Activated T-helper 1 cell treated with anti-CD3 and anti-CD28 coated beads, Interleukin-2, amount 50 U/mL, for 16 hours (primary cell): ENCODE measurements around the gene CDKN2A.

Source experiments
- DNase-seq, 2 donors: peaks; one replicate each; pipeline ENCODE4 v3.0.0-alpha.2; 2020; ENCODE audit warnings: low read depth in 1 of 2, low spot score in 1 of 2

The CDKN2A gene

GRCh38 chr9:22008384-22008716 is 14.2 kb upstream of the CDKN2A start:
- DNase-seq, result no peak

- DNase-seq, result no peak
Observed at GRCh38 chr9:22005702-22006606, 11.8 kb upstream of the CDKN2A start.

- DNase-seq, result no peak
Observed at GRCh38 chr9:22005021-22005701, 11.0 kb upstream of the CDKN2A start.

- no peak for DNase-seq
Observed at GRCh38 chr9:22002038-22002437, 7.8 kb upstream of the CDKN2A start.

GRCh38 chr9:21998026-21998425 is 3.8 kb upstream of the CDKN2A start:
- DNase-seq, result no peak

GRCh38 chr9:21997480-21997879 is 3.3 kb upstream of the CDKN2A start:
- DNase-seq, result no peak

GRCh38 chr9:21996858-21997257 is 2.7 kb upstream of the CDKN2A start:
- no peak for DNase-seq

GRCh38 chr9:21996438-21996837 is 2.2 kb upstream of the CDKN2A start:
- DNase-seq, result no peak

DNA sequence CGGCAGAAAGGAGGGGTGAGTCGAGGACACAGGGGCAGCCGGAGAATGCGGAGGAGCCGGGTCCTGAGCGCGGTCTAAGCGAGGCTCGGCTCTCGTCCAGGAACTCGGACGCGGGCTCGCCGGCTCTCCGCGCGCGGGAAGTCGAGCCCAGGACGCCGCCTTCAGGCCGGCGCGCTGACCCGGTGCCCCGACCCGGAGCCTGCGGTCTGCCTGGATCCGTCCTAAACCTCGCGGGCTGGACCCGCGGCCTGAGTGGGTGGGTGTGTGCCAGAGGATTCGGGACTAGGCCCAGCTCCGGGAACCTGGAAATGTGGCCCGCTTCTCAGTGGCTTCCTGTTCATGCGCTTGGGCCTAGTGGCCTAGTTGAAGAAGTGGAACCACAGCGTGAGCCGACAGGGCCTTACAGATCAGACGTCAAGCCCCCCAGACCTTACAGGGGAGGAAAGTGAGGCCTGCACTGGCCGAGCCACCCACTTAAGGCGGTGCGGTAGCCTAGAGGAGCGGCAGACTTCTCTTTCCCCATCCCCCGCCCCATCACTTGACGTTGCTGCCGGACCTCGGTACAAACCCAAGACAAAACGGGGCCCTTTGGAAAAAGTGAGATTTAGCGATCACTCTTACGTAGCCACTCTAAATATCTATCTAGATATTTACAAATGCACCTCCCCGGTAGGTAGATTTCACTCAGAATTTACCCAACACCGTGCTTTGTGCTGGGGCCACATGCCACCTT is 1.6 kb upstream of the CDKN2A start:
- DNase-seq, result no peak

DNA sequence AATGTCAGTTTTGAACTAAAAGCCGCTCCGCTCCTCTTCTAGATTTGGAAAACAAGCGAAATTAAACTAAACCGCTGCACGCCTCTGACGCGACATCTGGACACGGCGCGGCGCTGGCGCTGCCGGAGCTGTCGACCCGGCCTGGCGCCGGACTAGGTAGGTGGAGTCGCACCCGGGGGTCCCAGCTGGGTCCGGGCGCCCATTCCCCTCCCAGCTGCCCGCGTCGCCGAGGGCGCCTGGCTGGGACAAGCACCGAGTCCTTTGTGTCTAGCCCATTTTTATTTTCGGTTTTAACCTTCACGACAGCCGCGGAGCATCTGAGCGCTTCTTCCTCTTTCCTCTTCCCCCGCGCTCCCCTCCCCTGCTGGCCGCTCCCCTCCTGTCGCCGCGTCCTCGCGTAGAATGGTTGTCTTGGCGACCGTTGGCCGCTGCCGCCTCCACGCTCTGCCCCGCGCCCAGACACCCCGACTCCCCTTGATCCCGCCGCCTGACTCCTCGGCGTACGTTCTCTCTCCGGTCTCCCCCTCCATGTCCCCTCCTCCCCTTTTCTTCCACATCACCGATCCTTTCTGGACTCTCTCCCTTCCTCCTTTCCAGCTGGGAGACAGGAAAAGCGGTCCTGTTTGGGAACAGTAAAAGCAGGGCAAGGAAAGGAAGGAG is 944 bp upstream of the CDKN2A start:
- DNase-seq, result peak in 1 of 2 donors; percentile 56

- DNase-seq, result no peak
Observed at GRCh38 chr9:21994556-21995005, 389 bp upstream of the CDKN2A start, which contains the start of gene CDKN2B-AS1. Gene CDKN2B-AS1, plus strand, starts transcription at chr9:21994791.

DNA sequence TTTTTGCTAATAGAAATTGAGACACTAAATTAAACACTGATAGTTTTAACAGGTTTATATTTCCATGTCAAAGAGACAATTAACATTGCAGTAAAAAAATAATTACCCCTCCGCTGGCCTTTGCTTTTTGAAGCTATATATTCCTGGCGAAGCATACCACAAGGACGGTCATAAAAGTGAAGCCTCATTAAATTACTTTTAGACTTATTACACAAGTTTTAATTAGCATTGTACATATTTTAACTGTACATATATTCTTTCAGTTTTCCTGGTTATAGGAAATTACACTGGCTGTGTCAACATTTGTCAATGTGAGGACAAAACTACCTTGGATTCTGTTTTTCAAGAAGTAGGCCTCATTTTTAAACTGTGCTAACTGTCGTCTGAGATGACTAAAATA is 1.2 kb downstream of the CDKN2A start:
- no peak for DNase-seq

DNA sequence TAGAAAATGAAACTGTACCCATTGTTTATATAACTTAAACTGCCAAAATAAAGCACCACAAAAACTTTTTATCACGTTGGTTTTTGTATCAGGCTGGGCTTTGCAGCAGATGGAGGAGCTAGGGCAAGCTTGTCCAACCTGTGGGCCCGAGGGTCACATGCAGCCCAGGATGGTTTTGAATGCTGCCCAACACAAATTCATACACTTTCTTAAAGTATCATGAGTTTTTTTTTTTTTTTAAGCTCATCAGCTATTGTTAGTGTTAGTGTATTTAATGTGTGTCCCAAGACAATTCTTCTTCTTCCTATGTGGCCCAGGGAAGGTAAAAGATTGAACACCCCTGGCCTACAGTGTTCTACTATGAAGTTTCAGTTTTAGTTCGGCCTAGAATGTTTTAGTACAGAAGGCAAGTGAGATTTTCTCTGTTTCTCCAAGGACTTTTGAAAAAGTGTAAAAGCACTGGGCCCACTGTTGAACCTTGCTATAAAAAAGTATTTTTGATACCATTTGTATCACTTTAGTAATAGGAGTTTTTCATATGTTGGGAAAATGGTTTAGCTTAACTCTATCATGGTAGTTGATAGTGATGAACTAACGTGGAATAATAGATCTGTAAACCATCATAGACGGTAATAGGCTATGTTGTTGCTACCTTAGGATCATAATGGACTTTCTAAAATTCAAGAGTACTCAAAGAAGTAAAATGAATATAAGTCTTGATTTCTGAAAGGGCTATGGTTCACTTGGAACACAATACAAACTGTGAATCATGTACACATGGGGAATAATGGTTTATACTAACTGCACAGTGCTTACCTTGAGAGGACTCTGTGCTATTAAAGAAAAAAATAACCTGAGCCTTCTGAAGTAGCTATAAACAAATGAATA is 2.9 kb downstream of the CDKN2A start:
- no peak for DNase-seq

DNA sequence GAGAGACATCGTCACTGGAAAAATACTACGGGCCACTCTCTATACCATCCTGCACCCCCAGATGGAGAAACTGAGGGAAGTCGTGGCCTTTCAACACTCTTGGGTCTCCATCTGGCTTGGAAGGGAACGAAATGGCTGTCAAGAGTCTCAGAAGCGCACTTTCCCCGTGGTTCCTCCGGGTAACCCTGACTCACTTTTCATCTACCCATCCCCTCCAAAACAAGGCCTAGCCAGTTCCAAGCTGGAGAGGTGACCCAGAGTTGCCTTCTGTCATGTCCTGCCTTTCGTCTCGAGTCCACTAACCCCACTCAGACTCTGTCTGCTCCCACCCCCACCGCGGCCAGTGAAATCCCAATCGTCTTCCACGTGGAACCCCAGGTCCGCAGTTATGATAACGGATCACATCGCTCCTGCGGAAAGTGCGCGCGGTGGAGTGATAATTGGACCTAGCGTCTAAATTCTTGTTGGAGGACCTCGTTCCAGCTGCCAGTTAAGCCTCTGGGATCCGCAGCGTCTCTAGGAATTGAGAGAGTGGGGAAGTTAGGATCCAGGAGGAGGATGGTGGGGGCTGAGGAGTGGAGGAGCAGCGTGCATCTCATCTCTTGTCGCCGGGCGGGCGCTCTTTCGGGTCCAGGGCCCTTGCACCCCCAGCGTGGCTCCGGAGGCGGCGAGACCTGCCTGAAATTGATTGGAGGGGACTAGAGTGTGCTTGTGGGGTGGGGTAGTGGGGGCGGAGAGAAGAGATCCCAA is 4.6 kb downstream of the CDKN2A start:
- no peak for DNase-seq

DNA sequence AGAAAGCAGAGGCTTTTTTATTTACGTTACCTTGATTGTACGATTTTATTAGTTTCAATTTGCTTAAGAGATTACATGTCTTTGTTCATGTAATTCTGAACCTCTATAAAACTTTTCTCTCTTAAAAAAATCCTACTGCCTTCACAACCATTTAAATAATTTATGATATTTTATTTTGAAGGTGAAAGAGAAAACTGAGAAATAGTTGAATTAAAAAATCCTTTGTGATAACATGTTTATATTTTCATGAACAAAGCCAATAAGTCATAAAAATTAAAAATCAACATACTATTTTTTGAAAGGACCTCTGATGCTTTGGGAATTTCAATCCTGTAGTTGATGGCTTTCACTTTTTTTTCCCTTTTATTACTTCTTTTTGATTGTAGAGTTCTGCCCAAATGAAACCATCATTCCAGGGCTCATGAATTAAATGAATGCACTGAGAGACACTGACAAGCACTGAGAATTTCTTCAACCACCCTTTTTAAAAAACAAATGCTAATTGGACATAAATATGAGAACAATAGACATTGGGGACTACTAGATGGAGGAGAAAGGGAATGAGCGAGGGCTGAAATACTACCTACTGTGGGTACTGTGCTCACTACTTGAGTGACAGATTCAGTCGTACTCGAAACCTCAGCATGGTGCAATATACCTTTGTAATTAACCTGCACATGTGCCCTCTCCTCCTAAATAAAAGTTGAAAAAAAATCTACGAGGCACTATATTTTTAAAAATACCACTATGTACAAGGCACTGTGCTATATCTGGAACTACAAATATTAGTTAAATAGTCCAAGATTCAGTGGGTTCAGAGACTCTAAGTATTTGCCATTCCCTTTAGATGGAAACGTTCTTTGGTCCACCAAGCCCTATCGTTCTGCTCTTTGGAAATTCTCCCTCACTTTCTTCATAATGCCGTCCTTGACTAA is 5.9 kb downstream of the CDKN2A start:
- DNase-seq, result no peak

DNA sequence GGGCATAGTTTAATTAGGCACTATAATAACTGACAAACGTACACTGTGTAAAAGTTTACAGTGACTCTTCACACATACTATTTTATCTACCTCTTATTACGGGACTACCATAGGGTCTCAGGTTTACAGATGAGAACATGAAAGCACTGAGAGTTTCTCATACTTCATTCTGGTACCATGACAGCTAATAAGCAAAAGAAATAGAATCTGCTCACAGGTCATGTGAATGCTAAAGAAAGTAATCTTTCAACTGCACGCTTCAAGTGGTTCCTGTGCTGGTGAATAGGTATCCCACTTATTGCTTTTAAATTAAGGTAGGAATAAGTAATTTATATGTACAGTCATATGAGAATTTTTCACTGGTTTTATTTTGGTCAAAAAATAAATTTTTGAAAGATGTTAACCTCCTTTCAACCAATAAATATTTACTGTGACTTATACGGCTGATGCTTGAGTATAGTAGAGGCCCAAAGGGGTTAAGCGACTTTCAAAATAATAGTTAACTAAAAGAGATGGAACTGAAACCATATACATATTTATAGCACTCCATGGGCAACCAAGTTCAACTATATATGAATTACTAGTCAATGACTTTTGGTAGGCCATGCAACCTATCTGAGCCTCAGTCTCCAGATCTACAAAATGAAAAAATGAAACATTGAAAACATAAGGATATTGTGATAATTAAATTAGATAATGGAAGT is 8.1 kb downstream of the CDKN2A start:
- DNase-seq, result no peak

- DNase-seq, result no peak
Observed at GRCh38 chr9:21984101-21984500, 10.1 kb downstream of the CDKN2A start.

DNA sequence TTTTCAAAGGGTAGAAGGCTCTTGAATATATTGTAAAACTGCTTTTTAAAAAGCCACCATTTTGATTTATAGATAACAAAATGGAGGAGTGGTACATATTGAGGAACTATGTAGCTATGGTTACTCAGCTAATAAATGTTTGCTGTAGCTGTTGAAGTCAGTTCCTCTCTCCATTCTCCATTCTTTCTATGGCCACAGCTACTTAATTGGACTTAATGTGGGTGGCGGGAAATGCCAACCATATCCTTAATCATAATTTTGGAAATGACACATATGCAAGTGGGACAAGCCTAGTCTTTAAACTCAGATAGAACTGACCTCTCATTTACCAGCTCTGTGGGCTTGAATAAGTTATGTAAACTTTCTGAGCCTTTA is 10.6 kb downstream of the CDKN2A start:
- DNase-seq, result no peak
